ENCODE measurements around the gene HEXIM2. TPM values are rescaled to one million over a fixed set of nuclear protein-coding genes. Genes with fewer than 3 reads are reported as not detected.
A peak's percentile ranks its signal among the peaks of the same experiment; 100 is the strongest.

HEXIM2 gene
- total and polyA plus RNA-seq, 2 of the 13 experiments (the other 11 are each of a cell fraction or from before 2014, with no cell fraction given), result 27.1 to 32.4 TPM

GRCh38 chr17:45172541-45173286, 11.0 kb downstream of the HEXIM2 start (continued):
- TF ChIP-seq RERE (CRISPR knock-in tag; IDR thresholded peaks at IDR 0.05; ENCODE audit: low read depth) (0 out of 2 replicates have a peak, but pooled peaks have one; percentile 35), MTA1 (CRISPR knock-in tag; IDR thresholded peaks at IDR 0.05; ENCODE audit: borderline replicate concordance) (peak; percentile 79), SALL2 (CRISPR knock-in tag; IDR thresholded peaks at IDR 0.05) (peak; percentile 74; the same call in 1 of the 2 replicates), HOXD1 (CRISPR knock-in tag; IDR thresholded peaks at IDR 0.05) (peak; percentile 46), ZNF562 (CRISPR knock-in tag; IDR thresholded peaks at IDR 0.05; ENCODE audit: borderline replicate concordance) (no peak), ZFX (CRISPR knock-in tag; IDR thresholded peaks at IDR 0.05; ENCODE audit: low read depth) (peak; percentile 88), ZNF616 (CRISPR knock-in tag; IDR thresholded peaks at IDR 0.05; ENCODE audit: low read depth) (no peak), POLR2G (IDR thresholded peaks at IDR 0.05; ENCODE audit: low read depth, low read length) (peak; percentile 81), ZNF230 (CRISPR knock-in tag; IDR thresholded peaks at IDR 0.05) (peak; percentile 92), MAZ (IDR thresholded peaks at IDR 0.05; ENCODE audit: borderline replicate concordance, low read depth, low read length) (peak; percentile 99), MAZ (CRISPR knock-in tag; IDR thresholded peaks at IDR 0.05; ENCODE audit: low read depth) (peak; percentile 91), ZNF775 (CRISPR knock-in tag; IDR thresholded peaks at IDR 0.05; ENCODE audit: borderline replicate concordance) (peak; percentile 87; the same call in 1 of the 2 replicates), CCDC6 (CRISPR knock-in tag; IDR thresholded peaks at IDR 0.05) (peak; percentile 58; the same call in 1 of the 2 replicates), HDAC2 (CRISPR knock-in tag; IDR thresholded peaks at IDR 0.05) (peak; percentile 58; the same call in 1 of the 2 replicates), ZNF350 (CRISPR knock-in tag; IDR thresholded peaks at IDR 0.05; ENCODE audit: borderline replicate concordance, low read depth) (no peak), RFX1 (IDR thresholded peaks at IDR 0.05) (no peak), RCOR2 (CRISPR knock-in tag; IDR thresholded peaks at IDR 0.05) (0 out of 2 replicates have a peak, but pooled peaks have one; percentile 60), NR2F6 (IDR thresholded peaks at IDR 0.05) (peak; percentile 44; the same call in 1 of the 2 replicates), NR2F6 (CRISPR knock-in tag; IDR thresholded peaks at IDR 0.05) (peak; percentile 75), ZNF224 (CRISPR knock-in tag; IDR thresholded peaks at IDR 0.05) (no peak), ZFP36 (IDR thresholded peaks at IDR 0.05; ENCODE audit: borderline replicate concordance, low read depth, low read length, partially characterized antibody) (no peak), ZNF550 (CRISPR knock-in tag; IDR thresholded peaks at IDR 0.05; ENCODE audit: borderline replicate concordance) (no peak), SMYD3 (CRISPR knock-in tag; IDR thresholded peaks at IDR 0.05) (no peak), CBX5 (CRISPR knock-in tag; IDR thresholded peaks at IDR 0.05; ENCODE audit: borderline replicate concordance) (peak; percentile 71; the same call in 1 of the 2 replicates), MIXL1 (CRISPR knock-in tag; IDR thresholded peaks at IDR 0.05) (0 out of 2 replicates have a peak, but pooled peaks have one; percentile 34), ZGPAT (CRISPR knock-in tag; IDR thresholded peaks at IDR 0.05) (peak; percentile 94)
